GM19239 (cell line): Measurements from ENCODE around the gene DOCK6.

Experiments used
- DNase-seq: peaks from one replicate; pipeline ENCODE4 v3.0.0; 2011; ENCODE audit warnings: low spot score; ENCODE audit not compliant: insufficient read length
- FAIRE-seq: peaks from 2 replicates; lab custom pipeline; 2011; peaks lifted over from hg19 to GRCh38; lab: Jason Lieb, UNC

Gene DOCK6

GRCh38 chr19:11159598-11160439, 102.5 kb downstream of the DOCK6 start:
- FAIRE-seq: no peak
- no peak for DNase-seq

- FAIRE-seq: peak; percentile 99
- DNase-seq: peak; percentile 99
Measured at GRCh38 chr19:11155373-11156120, 106.8 kb downstream of the DOCK6 start, which contains the start of gene SPC24. SPC24 (minus strand) TSS chr19:11155782; CDS start chr19:11155776, 6 bp downstream.

- no peak for DNase-seq
- FAIRE-seq: no peak
Measured at GRCh38 chr19:11154683-11155047, 107.7 kb downstream of the DOCK6 start.

GRCh38 chr19:11152318-11153062, 109.8 kb downstream of the DOCK6 start:
- no peak for DNase-seq
- FAIRE-seq: no peak

GRCh38 chr19:11151181-11151580, 111.1 kb downstream of the DOCK6 start:
- FAIRE-seq (no peak), DNase-seq (no peak)
